BLaER1 (cell line): ENCODE measurements around the gene VILL.
A peak's percentile ranks its signal among the peaks of the same experiment; 100 is the strongest.

Experiments
- H3K27ac ChIP-seq: shearing (Covaris generic); formaldehyde crosslinking; 2 replicates; pipeline ENCODE4 v1.8.1; 2022
- H3K27me3 ChIP-seq: shearing (Covaris generic); formaldehyde crosslinking; 2 replicates; pipeline ENCODE4 v1.8.1; 2022
- H3K36me3 ChIP-seq: shearing (Covaris generic); formaldehyde crosslinking; 2 replicates; pipeline ENCODE4 v1.8.1; 2022
- H3K4me1 ChIP-seq: shearing (Covaris generic); formaldehyde crosslinking; 2 replicates; pipeline ENCODE4 v1.8.1; 2022
- H3K4me2 ChIP-seq: shearing (Covaris generic); formaldehyde crosslinking; 2 replicates; pipeline ENCODE4 v1.8.1; 2022
- H3K4me3 ChIP-seq: shearing (Covaris generic); formaldehyde crosslinking; 2 replicates; pipeline ENCODE4 v1.8.1; 2022
- H3K9ac ChIP-seq: shearing (Covaris generic); formaldehyde crosslinking; 2 replicates; pipeline ENCODE4 v1.8.1; 2022
- H3K9me3 ChIP-seq: shearing (Covaris generic); formaldehyde crosslinking; 2 replicates; pipeline ENCODE4 v1.8.1; 2022
- H4K20me1 ChIP-seq: shearing (Covaris generic); formaldehyde crosslinking; 2 replicates; pipeline ENCODE4 v1.8.1; 2022
- Cebpa-rat ChIP-seq: shearing (Covaris generic); IDR thresholded peaks from 2 replicates; pipeline ENCODE4 v1.8.1; 2022

The VILL gene

GRCh38 chr3:38054499-38055001 is 64.0 kb downstream of the VILL start:
- TF ChIP-seq Cebpa-rat = no peak
- H3K4me2 ChIP-seq = peak overlapping the region; percentile 64
- H3K36me3 ChIP-seq = no peaks in the 10 kb centered on the region
- H4K20me1 ChIP-seq = no peaks in the 10 kb centered on the region
- H3K4me3 ChIP-seq = no peak overlapping the region
- no peaks in the 10 kb centered on the region for H3K27me3 ChIP-seq
- H3K9me3 ChIP-seq = peaks cover 23% of the 10 kb centered on the region
- no peak overlapping the region; the same call in 1 of the 2 replicates for H3K9ac ChIP-seq
- H3K4me1 ChIP-seq = peaks cover 16% of the 10 kb centered on the region
- peak overlapping the region; percentile 44; the same call in 1 of the 2 replicates for H3K27ac ChIP-seq
